ENCODE measurements around the gene CEP57.

- TF ChIP-seq, protein P1, sequence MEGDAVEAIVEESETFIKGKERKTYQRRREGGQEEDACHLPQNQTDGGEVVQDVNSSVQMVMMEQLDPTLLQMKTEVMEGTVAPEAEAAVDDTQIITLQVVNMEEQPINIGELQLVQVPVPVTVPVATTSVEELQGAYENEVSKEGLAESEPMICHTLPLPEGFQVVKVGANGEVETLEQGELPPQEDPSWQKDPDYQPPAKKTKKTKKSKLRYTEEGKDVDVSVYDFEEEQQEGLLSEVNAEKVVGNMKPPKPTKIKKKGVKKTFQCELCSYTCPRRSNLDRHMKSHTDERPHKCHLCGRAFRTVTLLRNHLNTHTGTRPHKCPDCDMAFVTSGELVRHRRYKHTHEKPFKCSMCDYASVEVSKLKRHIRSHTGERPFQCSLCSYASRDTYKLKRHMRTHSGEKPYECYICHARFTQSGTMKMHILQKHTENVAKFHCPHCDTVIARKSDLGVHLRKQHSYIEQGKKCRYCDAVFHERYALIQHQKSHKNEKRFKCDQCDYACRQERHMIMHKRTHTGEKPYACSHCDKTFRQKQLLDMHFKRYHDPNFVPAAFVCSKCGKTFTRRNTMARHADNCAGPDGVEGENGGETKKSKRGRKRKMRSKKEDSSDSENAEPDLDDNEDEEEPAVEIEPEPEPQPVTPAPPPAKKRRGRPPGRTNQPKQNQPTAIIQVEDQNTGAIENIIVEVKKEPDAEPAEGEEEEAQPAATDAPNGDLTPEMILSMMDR (IDR thresholded peaks at IDR 0.05) = no peak
- TF ChIP-seq POLR2A (IDR thresholded peaks at IDR 0.05) = no peak
Observed at GRCh38 chr11:95800438-95800837, 10.1 kb downstream of the CEP57 start.

Data from heart left ventricle (tissue), 13 donors.